ENCODE measurements around the gene RHCG.

DNA sequence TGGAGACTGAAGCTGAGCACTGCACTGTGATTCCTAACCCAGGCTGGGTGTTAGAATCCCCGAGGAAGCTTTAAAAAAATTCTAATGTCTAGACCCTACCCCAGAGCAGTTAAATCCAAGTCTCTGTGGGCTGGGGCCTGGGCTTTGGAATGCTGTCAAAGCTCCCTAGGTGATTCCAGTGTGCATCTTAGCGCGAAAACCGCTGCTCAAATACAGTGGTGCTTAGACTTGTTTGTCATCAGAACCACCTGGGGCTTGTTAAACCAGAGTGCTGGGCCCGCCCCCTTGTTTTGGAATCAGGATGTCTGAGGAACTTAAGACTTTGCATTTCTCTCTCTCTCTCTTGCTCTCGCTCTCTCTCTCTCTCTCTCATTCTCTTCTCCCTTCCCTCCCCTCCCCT lies 20.7 kb downstream of the RHCG start:
- no peak for TF ChIP-seq CTCF (conservative IDR thresholded peaks at IDR 0.05 in 1 of 2, IDR thresholded peaks at IDR 0.05 in 1 of 2; ENCODE audit: extremely low read depth in 1 of 2, insufficient read depth in 1 of 2, low read depth in 1 of 2, low read length in 2 of 2)
- TF ChIP-seq EZH2 (IDR thresholded peaks at IDR 0.05; ENCODE audit: borderline replicate concordance, low read length): no peak

Data from mammary epithelial cell (primary cell).